Raji (cell line): ENCODE measurements around the gene UTS2R.

ENCODE experiments used
- POLR2A ChIP-seq: IDR thresholded peaks from 2 replicates; pipeline ENCODE4 v1.6.1; 2011; ENCODE audit warnings: low read depth, low read length, control low read depth; ENCODE audit not compliant: insufficient read depth

The UTS2R gene

GRCh38 chr17:82371333-82372248 is at the start of gene UTS2R:
UTS2R (plus strand) TSS chr17:82371765; CDS start chr17:82374325, 2,560 bp downstream.
- TF ChIP-seq POLR2A, result no peak

GRCh38 chr17:82321947-82322466 is 49.6 kb upstream of the UTS2R start:
- TF ChIP-seq POLR2A, result no peak

GRCh38 chr17:82322526-82323453 is 48.8 kb upstream of the UTS2R start:
- no peak for TF ChIP-seq POLR2A

- no peak for TF ChIP-seq POLR2A
Measured at GRCh38 chr17:82323514-82324234, 47.9 kb upstream of the UTS2R start.

GRCh38 chr17:82324566-82325285 is 46.8 kb upstream of the UTS2R start:
- TF ChIP-seq POLR2A, result no peak

- TF ChIP-seq POLR2A, result no peak
Measured at GRCh38 chr17:82325286-82326180, 46.0 kb upstream of the UTS2R start.

GRCh38 chr17:82327289-82327688 is 44.3 kb upstream of the UTS2R start:
- TF ChIP-seq POLR2A, result no peak

- no peak for TF ChIP-seq POLR2A
Measured at GRCh38 chr17:82327757-82328140, 43.8 kb upstream of the UTS2R start.

GRCh38 chr17:82328141-82328993 is 43.2 kb upstream of the UTS2R start:
- no peak for TF ChIP-seq POLR2A

GRCh38 chr17:82328994-82329507 is 42.5 kb upstream of the UTS2R start:
- no peak for TF ChIP-seq POLR2A

- no peak for TF ChIP-seq POLR2A
Measured at GRCh38 chr17:82329683-82330321, 41.8 kb upstream of the UTS2R start.
